Left renal cortex interstitium (tissue), 4 donors: ENCODE data around the gene SNRNP35. TPM values are rescaled to one million over a fixed set of nuclear protein-coding genes. Genes with fewer than 3 reads are reported as not detected.
"Not testable (repeated sequence)": the region's sequence is repeated elsewhere in the genome, so short reads cannot be mapped to it uniquely, and the experiment has no call there.

Experiments
- DNase-seq, 4 donors: peaks; one replicate each; pipeline ENCODE4 v3.0.0-alpha.2; 2013; ENCODE audit warnings: low read depth in 4 of 4, low spot score in 2 of 4, missing footprints in 1 of 4
- polyA plus RNA-seq, 4 donors: library from polyadenylated mRNA; unstranded; fragments of 120-200 nt; gene quantifications; one replicate each; pipeline ENCODE4 v1.2.1, GENCODE V29; 2013; ENCODE audit not compliant: insufficient read length in 4 of 4

SNRNP35 gene, protein sequence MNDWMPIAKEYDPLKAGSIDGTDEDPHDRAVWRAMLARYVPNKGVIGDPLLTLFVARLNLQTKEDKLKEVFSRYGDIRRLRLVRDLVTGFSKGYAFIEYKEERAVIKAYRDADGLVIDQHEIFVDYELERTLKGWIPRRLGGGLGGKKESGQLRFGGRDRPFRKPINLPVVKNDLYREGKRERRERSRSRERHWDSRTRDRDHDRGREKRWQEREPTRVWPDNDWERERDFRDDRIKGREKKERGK
- polyA plus RNA-seq: 10 to 100 TPM; 39.1 to 48.3 (median 44.4) TPM

DNA sequence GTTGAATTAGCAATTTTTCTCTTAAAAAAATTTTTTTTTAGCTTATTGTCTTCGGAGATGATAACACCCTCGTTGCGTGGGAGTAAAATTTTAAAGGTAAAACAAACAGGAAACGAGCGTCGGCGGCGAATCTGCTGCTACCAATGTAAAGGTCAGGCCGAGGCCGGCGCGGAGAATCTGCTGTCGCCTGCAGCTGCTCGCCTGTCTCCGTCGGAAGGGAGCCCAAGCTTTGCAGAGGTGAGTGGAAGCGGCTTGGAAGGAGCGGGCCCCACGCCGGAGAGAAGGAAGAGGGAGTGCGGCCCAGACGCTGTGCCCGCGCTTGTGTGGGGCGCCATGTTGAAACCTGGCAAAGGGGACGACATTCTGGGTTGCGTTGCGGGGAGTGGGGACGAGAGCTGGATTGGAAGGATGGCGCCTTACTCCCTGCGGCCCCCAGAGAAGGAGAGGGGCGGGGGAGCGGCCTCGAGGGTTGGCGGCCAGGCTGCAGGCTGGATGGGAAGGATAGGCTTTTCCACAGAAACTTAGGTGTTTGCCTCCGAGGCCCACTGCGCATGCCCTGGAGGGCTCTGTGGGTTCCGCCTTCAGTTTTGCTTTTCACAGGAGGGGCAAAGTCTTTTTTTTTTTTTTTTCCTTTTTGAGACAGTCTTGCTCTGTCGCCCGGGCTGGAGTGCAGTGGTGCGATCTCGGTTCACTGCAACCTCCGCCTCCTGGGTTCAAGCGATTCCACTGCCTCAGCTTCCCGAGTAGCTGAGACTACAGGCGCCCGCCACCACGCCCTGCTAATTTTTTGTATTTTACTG is at the start of gene SNRNP35:
TSS of gene SNRNP35 (plus strand) at position 160 of the 800 bp plus-strand sequence. CDS start 7,402 bp downstream, outside the sequence.
- peak; percentile 75 to 85 (median 80) for DNase-seq

DNA sequence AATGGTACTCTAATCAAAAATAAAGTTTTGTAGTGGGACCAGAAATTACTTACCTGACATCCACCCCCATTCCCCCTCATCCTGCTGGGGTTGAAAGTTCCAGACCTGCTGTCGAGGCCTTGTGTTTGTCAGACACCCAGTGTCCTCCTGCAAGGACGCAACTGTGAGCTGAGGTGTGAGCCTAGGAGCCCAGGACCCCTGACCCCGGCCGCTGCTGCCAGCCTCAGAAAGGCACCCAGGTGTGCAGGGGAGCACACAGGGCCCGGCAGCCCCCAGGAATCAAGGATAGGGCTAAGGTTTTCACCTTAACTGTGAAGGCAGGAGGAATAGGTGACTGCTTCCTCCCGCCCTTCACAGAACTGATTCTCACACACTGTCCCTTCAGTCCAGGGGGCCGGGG is 49.3 kb upstream of the SNRNP35 start:
- DNase-seq: not testable (repeated sequence)

DNA sequence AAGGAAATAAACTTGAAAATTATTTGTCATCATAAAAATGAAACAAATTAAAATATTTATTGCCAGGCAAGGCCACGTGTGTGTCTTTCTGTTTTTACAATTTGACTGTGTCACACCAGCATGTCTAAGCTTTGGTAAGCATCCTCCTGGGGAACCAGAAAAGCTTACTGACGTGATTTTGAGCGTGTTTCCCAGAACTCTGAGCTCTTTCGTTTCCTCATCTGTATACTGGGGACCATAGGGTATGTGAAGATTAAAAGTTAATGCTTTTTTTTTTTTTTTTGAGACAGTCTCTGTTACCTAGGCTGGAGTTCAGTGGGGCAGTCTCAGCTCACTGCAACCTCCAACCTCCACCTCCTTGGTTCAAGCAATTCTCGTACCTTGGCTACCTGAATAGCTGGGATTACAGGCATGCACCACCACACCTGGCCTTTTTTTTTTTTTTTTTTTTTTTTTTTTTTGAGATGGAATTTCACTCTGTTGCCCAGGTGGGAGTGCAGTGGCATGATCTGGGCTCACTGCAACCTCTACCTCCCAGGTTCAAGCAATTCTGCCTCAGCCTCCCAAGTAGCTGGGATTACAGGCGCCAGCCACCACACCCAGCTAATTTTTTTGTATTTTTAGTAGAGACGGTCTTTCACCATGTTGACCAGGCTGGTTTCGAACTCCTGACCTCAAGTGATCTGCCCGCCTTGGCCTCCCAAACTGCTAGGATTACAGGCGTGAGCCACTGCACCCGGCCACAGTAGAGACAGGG is 48.5 kb upstream of the SNRNP35 start:
- DNase-seq: not testable (repeated sequence)

DNA sequence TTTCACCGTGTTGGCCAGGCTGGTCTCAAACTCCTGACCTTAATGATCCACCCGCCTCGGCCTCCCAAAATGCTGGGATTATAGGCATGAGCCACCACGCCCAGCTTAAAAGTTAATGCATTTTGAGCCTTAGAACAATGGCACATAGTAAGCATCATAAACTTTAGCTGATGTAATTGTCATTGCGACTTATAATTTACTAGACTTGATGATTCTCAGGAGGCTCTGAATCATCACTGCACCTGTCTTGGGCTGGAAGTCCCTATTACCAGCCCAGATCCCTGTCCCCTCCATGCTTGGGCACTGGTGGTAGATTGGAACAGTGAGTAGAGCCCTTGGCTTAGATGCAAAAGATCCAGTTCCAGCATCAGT is 47.9 kb upstream of the SNRNP35 start:
- no peak for DNase-seq

DNA sequence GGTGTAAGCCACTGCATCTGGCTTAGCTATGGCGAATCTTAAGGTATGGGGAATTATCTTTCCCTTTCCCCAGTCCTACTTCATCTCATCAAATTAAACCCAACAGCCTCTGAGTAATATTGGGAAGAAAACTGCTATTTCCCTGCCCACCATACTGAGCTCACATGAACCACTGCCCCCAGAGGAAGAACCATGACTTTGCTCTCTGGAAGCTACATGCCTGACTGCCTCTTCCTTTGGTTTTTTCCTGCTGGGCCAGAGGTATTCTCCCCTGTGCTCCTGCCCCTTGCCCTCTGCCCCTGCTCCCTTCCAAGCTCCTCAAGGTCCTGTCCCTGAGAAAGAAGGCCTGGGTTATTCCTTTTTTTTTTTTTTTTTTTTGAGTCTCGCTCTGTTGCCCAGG is 36.6 kb upstream of the SNRNP35 start:
- DNase-seq: no peak

DNA sequence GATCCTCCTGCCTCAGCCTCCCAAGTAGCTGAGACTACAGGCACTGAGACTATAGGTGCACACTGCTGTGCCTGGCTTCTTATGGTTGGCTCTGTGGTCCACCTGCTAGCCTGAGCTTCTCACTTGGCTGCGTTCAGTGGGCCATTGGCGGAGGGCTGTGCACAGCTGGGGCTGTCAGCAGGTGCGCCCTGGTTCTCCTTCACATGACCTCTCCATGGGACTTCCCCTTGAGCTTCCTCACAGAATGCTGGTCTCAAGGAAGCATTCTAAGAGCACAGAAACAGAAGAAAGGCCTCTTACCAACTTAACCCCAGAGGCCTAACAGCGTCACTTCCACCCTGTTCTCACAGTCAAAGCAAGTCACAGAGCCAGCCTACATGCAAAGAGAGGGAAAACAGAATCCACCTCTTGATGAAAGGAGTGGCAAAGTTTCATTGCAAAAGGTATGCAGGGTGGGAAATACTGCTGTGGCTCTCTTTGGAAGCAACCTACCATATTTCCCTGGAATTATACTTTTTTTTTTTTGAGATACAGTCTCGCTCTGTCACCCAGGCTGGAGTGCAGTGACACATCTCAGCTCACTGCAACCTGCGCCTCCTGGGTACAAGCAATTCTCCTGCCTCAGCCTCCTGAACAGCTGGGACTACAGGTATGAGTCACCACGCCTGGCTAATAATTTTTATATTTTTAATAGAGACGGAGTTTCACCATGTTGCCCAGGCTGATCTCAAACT is 30.7 kb upstream of the SNRNP35 start:
- DNase-seq: no peak

DNA sequence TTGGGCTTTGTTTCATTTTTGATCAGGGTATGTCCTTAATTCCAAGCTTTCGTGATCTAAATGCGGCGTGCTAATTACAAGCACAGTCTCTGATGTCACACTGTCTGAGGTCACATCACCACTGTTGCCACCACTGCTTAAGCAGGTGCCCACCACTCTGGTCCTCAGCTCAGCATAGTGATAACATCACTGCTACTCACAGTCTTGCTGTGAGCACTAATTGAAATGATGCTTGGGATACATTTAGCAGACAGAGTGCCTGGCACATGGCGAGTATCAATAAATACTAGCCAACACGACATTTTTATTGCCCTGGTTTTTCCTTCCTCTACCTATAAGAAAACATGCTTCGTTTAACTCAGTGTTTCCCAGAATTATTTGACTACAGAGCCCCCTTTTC is 29.3 kb upstream of the SNRNP35 start:
- DNase-seq: no peak

DNA sequence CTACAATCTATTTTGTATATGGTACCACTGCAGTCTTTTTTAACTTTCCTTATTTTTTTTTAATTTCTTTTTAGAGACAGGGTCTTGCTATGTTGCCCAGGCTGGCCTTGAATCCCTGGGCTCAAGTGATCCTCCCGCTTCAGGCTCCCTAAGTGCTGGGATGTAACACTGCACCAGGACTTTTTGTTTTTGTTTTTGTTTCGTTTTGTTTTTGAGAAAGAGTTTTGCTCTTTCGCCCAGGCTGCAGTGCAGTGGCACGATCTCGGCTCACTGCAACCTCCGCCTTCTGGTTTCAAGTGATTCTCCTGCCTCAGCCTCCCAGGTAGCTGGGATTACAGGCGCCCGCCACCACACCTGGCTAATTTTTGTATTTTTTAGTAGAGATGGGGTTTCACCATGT is 28.8 kb upstream of the SNRNP35 start:
- not testable (repeated sequence) for DNase-seq

DNA sequence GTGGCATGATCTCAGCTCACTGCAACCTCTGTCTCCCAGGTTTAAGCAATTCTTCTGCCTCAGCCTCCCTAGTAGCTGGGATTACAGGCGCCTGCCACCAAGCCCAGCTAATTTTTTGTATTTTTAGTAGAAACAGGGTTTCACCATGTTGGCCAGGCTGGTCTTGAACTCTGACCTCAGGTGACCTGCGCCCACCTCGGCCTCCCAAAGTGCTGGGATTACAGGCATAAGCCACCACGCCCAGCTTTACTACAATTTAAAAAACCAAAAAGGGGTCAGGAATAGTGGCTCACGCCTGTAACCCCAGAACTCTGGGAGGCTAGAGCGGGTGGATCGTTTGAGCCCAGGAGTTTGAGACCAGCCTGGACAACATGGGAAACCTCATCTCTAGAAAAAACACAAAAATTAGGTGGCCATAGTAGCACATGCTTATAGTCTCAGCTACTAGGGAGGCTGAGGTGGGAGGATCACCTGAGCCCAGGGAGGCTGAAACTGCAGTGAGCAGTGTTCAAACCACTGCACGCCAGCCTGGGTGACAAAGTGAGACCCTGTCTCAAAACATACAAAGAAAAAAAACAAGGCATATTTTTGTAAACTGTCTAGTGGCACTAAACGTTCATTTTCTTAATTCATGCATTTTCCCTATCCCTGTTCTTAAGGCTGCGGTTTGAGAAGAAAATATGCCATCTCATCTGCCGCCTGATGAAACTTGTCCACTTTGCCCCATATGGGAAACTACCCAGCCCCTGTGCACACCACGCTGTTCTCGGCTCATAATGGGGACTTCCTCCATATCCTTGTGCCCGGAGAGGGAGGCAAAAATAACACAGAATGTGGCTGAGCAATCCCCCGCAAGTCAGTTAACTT is 25.8 kb upstream of the SNRNP35 start:
- DNase-seq: not testable (repeated sequence)

DNA sequence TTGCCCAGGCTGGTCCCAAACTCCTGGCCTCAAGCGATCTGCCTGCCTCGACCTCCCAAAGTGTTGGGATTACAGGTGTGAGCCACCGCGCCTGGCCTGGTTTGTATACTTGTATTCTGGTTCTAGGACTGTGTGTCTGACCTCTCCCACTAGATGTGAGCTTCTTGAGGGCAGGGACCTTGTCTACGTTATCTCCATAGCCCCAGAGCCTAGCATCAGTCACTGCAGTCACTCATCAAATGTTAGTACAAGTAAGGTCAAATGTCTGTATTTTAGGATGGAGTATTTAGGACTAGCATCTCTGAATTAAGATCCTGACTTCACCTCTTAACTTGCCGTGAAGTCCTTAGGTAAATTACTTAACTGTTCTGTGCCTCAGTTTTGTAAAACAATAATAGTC is 24.3 kb upstream of the SNRNP35 start:
- DNase-seq: no peak

DNA sequence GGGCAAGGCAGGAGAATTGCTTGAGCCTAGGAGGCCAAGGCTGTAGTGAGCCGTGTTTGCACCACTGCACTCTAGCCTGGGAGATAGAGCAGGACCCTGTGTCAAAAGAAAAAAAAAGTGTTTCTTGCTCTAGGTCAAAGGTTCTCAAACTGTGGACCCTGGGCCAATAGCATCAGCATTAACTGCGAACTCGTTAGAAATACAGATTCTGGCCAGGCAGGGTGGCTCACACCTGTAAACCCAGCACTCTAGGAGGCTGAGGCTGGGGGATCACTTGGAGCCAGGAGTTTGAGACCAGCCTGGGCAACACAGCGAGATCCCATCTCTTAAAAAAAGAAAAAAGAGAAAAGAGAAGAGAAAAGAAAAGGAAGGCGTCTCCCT is 22.3 kb upstream of the SNRNP35 start:
- DNase-seq: no peak

DNA sequence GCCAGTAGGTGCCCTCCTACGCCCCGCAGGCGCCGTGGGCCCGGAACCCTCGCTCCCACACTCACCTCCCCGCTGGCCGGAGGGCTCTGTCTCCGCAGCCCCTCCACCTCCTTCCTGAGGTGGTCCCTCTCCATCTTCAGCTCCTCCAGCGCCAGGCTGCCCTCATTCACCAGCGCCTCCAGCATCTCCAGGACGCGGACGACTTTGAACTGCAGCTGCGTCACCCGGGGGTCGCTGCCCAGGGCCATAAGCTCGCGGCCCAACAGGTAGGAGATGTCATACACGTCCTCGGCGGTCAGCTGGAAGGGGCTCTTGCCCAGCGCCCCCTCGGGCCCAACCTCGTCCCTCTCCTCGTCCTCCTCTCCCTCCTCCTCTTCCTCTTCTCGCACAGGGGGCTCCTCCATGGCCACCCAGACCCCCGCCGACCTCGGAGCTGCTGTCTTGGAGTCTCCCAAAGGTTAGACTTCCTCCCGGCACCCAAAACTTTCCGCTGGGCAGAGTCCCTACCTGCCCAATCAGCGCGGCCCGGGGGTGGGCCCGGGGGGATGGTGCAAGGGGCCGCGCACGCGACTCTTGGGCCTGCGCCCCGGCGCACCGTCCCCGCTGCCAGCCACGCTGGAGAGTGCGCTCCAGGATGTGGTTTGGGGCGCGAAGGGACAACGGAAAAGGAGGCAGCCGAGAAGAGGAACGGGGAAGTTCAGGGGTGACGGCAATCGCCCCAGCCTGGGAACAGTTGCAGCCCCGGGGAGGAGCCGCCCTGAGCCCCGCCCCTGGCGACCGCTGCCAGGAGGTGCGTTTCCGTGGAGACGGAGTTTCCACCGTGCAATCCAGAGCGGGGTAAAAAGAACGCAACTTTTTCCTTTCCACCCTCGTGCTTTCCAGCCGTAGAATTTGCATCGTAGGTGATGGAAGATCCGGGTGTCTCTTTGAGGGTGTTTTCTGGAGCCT is 21.6 kb upstream of the SNRNP35 start, which contains the start of gene RILPL2:
TSS of gene RILPL2 (minus strand) at position 668 of the 948 bp plus-strand sequence. CDS start at position 404, 264 bp downstream.
- DNase-seq: peak in 2 of 4 donors; percentile 58 to 65

DNA sequence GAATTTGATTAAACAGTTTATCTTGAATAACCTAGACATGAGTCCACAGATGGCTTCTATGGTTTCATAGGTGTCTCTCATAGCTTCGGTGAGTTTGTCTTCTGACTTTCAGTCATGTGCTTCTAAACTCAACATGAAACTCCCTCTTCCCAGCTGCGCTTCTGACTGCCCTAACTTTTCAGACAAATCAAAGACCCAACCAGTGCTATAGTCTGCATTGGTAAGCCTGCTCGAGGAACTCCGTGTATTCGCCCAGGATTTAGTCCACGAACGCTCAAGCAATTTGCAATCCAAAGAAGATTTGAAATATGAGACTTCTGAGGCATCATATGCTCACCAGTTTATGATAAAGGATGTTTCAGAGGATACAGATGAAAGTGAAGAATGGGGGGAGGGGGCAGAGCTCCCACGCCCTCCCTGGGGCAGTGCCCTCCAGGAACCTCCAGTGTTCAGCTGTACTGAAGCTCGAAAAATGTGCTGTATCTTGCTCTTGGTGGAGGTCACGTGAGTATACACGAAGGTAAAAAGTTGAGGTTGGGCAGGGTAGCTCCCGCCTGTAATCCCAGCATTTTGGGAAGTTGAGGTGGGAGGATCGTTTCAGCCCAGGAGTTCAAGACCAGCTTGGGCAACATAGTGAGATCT is 16.3 kb upstream of the SNRNP35 start:
- no peak for DNase-seq

DNA sequence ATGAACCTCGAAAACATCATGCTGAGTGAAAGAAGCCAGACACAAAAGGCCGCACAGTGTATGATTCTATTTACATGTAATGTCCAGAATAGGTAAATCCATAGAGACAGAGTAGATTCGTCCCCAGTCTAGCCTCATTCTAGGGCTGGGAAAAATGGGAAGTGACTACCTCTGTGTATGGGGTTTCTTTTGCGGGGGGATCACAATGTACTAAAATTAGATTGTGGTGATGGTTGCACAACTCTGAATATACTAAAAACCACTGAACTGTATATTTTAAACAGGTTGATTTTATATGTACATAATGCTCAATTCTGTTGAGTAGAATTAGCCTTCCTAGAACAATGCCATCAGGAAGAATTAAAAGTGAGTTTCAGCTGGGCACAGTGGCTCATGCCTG is 15.2 kb upstream of the SNRNP35 start:
- DNase-seq: no peak

DNA sequence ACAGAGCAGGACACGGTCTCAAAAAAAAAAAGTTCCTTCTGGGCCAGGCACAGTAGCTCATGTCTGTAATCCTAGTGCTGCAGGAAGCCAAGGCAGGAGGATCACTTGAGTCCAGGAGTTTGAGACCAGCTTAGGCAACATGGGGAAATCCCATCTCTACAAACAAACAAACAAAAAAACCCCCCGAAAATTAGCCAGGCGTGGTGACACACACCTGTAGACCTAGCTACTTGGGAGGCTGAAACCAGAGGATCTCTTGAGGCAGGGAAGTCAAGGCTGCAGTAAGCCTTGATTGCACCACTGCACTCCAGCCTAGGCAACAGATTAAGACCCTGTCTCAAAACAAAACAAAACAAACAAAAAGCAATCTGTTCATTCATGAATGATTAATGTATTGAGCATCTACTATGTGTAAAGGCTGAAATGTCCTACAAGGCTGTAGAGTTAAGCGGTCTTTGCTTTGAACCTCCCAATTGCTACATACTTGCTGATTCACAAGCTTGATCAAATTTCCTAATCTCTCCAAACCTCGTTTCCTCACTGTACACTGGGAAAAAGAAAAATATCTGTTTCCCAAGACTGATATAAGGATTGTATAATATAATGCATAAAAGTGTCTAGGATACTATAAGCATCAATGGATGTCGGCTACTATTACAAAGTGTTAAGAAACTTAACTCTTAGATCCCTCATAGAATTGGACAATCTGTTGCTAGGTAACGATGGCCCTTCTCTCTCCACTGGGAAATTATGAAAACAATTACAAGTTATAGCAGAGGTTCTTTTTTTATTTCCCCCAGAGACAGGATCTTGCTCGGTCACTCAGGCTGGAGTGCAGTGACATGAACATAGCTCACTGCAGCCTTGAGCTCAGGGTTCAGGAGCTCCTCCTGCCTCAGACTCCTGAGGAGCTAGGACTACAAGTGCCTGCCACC is 13.6 kb upstream of the SNRNP35 start:
- no peak for DNase-seq

DNA sequence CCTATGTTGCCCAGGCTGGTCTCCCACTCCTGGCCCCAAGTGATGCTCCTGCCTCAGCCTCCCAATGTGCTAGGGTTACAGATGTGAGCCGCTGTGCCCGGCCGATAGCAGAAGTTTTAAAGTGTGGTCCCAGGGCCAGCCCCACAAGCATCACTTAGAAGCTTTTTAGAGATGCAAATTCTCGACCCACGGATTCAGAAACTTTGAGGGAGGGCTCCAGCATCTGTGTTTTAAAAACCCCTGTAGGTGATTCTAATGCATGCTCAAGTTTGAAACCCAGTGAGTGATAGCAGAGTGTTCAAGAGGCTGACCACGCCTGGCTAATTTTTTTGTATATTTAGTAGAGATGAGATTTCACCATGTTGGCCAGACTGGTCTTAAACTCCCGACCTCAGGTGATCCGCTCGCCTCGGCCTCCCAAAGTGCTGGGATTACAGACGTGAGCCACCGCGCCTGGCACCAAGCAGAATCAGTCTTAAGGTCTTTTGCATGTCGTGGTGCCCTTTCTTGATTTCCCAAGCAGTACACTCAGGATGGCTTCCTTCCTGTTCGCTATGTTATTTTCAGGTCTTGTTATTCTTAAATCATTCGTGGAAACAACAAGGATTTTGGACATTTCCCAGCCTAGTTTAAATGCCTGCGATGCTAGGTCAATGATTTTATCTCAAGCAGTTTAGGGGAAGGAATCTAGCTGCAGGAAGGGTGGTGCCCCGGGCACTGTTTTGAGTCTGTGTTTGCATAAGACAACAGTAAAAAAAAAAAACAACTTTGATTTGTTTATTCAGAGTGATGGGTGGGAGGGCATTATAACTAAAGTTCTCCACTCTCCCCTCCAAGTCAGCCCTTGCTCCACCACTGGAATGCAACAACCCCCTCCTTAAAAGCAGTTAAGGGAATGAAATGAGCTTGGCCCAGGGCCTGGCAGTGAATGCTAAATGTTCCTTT is 12.3 kb upstream of the SNRNP35 start:
- DNase-seq: no peak
